Hepatic stellate cell (primary cell): ENCODE data around the gene RCVRN.
"Not testable (repeated sequence)": the region's sequence is repeated elsewhere in the genome, so short reads cannot be mapped to it uniquely, and the experiment has no call there.

Experiments used
- DNase-seq: peaks from one replicate; pipeline ENCODE4 v3.0.0; 2011; ENCODE audit warnings: low spot score

Gene RCVRN

GRCh38 chr17:9921216-9921615 is 16.1 kb upstream of the RCVRN start:
- DNase-seq, result not testable (repeated sequence)

GRCh38 chr17:9918804-9919352 is 13.8 kb upstream of the RCVRN start:
- no peak for DNase-seq

- no peak for DNase-seq
Observed at GRCh38 chr17:9918352-9918751, 13.3 kb upstream of the RCVRN start.

- DNase-seq, result no peak
Observed at GRCh38 chr17:9917801-9918200, 12.7 kb upstream of the RCVRN start.

GRCh38 chr17:9917131-9917530 is 12.1 kb upstream of the RCVRN start:
- no peak for DNase-seq

- DNase-seq, result no peak
Observed at GRCh38 chr17:9916108-9916507, 11.0 kb upstream of the RCVRN start.

GRCh38 chr17:9913476-9913875 is 8.4 kb upstream of the RCVRN start:
- no peak for DNase-seq

GRCh38 chr17:9912121-9913099 is 7.3 kb upstream of the RCVRN start:
- no peak for DNase-seq

GRCh38 chr17:9911089-9911488 is 6.0 kb upstream of the RCVRN start:
- DNase-seq, result no peak

- no peak for DNase-seq
Observed at GRCh38 chr17:9908649-9909042, 3.6 kb upstream of the RCVRN start.

GRCh38 chr17:9907883-9908648 is 3.0 kb upstream of the RCVRN start:
- DNase-seq, result no peak

- DNase-seq, result no peak
Observed at GRCh38 chr17:9907131-9907530, 2.1 kb upstream of the RCVRN start.

- DNase-seq, result no peak
Observed at GRCh38 chr17:9906616-9907015, 1.5 kb upstream of the RCVRN start.

GRCh38 chr17:9905902-9906301 is 831 bp upstream of the RCVRN start:
- DNase-seq, result no peak

- no peak for DNase-seq
Observed at GRCh38 chr17:9904277-9905077, 594 bp downstream of the RCVRN start.

GRCh38 chr17:9902120-9902519 is 3.0 kb downstream of the RCVRN start:
- DNase-seq, result no peak

- DNase-seq, result no peak
Observed at GRCh38 chr17:9900784-9901183, 4.3 kb downstream of the RCVRN start.

- DNase-seq, result no peak
Observed at GRCh38 chr17:9900044-9900594, 5.0 kb downstream of the RCVRN start.

GRCh38 chr17:9899280-9900043 is 5.6 kb downstream of the RCVRN start:
- no peak for DNase-seq

- DNase-seq, result no peak
Observed at GRCh38 chr17:9898812-9899211, 6.3 kb downstream of the RCVRN start.
